ENCODE measurements around the gene AKNA.

Gene AKNA

DNA sequence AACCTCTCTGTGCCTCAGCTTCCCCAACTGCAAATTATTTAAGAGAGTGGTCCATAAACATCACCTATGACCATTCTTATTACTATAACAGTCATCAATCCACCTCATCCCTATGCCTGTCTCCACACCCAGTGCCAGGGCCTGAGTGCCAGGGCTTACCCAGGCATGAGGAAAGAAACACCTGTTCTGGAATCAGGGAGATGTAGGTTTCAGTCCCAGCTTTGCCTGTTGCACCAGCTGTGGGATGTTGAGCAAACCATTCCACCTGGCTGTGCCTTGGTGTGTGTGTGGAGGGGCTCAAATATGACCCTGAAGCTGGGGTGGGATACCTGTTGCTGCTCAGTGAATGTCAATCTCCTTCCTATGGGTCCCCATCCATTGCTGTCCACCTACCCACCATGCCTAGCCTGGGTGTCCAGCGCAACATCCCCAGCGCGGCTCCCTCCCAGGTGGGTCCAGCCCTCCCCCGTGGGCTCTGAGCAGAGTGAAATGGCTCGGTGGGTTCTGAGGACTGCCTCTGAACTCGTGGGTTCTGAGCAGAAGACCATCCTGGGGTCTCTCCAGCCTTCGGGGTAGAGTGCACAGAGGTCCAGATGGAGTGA, 16.3 kb downstream of the AKNA start:
- H3K23ac ChIP-seq (ENCODE audit: low read depth, low read length, poor library complexity) = no peak overlapping the region
- no peak overlapping the region for H2BK5ac ChIP-seq (ENCODE audit: low read length)
- no peak overlapping the region for H3K4me2 ChIP-seq (ENCODE audit: insufficient read depth, low read length, poor library complexity, severe bottlenecking)
- peak overlapping the region; percentile 62 for H2AK5ac ChIP-seq (ENCODE audit: low read depth, low read length)
- H3K4me3 ChIP-seq (ENCODE audit: low read length in 2 of 2) = no peak overlapping the region
- no peak overlapping the region for H3K18ac ChIP-seq (ENCODE audit: low read length)
- H3K4me1 ChIP-seq (ENCODE audit: control insufficient read depth in 2 of 2, insufficient read depth in 1 of 2, low read depth in 1 of 2, low read length in 2 of 2) = peaks cover 15 to 22% of the 10 kb centered on the region in 2 donors
- H3K27ac ChIP-seq (replicated peaks; ENCODE audit: low read length) = no peak overlapping the region
- H2BK12ac ChIP-seq (ENCODE audit: low read length) = no peak overlapping the region
- no peaks in the 10 kb centered on the region for H3K9me3 ChIP-seq (replicated peaks in 1 of 2; ENCODE audit: control insufficient read depth in 2 of 2, insufficient read depth in 1 of 2, low read depth in 1 of 2, low read length in 2 of 2)
- no peaks in the 10 kb centered on the region for H3K79me1 ChIP-seq (ENCODE audit: low read depth, low read length)
- H3K27me3 ChIP-seq (ENCODE audit: control insufficient read depth in 3 of 3, insufficient read depth in 3 of 3, low read depth in 1 of 3, low read length in 3 of 3) = no peaks in the 10 kb centered on the region
- no peak overlapping the region for H2BK120ac ChIP-seq (ENCODE audit: low read depth, low read length)
- H2AFZ ChIP-seq (ENCODE audit: low read length) = no peak overlapping the region
- no peak overlapping the region for H3K14ac ChIP-seq (ENCODE audit: low read length)
- H2BK15ac ChIP-seq (ENCODE audit: low read length) = no peak overlapping the region
- no peak overlapping the region for H3K9ac ChIP-seq (ENCODE audit: low read depth, low read length, poor library complexity)
- H4K8ac ChIP-seq (ENCODE audit: low read depth, low read length) = no peak overlapping the region
- DNase-seq (ENCODE audit: low spot score) = no peak
- peaks cover 4 to 25% of the 10 kb centered on the region in 2 donors for H3K36me3 ChIP-seq (replicated peaks in 1 of 2; ENCODE audit: control insufficient read depth in 2 of 2, insufficient read depth in 2 of 2, low read length in 2 of 2)
- H3K4ac ChIP-seq (ENCODE audit: low read length) = no peak overlapping the region
- peak overlapping the region; percentile 79 for H4K91ac ChIP-seq (ENCODE audit: low read depth, low read length, poor library complexity)
- WGBS, 2 donors (ENCODE audit: extremely low coverage in 2 of 2, insufficient read length in 2 of 2, insufficient replicate concordance in 1 of 2) = no CpG with 5 or more reads among the region's 7 CpGs

DNA sequence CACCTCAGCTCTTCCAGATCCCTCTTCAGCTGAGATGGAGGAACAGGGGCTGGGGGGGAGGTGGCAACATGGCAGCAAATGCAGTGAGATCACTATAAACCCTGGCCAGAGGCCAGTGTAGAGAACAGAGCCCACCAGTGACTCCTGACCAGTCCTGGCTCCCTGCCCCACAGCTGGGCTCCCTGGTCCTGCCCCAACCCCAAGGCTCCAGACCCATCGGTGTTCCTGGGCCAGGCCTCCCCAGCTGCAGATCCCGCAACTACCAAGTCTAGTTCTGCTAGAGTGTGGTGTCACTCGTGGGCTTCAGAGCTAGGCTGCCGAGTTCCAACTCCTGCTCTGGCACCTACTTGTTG, 16.8 kb downstream of the AKNA start:
- no peak for DNase-seq (ENCODE audit: low spot score)
- no peak overlapping the region for H2BK12ac ChIP-seq (ENCODE audit: low read length)
- no CpG with 5 or more reads among the region's 4 CpGs for WGBS, 2 donors (ENCODE audit: extremely low coverage in 2 of 2, insufficient read length in 2 of 2, insufficient replicate concordance in 1 of 2)
- H4K91ac ChIP-seq (ENCODE audit: low read depth, low read length, poor library complexity) = no peak overlapping the region
- no peaks in the 10 kb centered on the region for H3K79me1 ChIP-seq (ENCODE audit: low read depth, low read length)
- H4K8ac ChIP-seq (ENCODE audit: low read depth, low read length) = no peak overlapping the region
- H2AK5ac ChIP-seq (ENCODE audit: low read depth, low read length) = peak overlapping the region; percentile 62
- no peak overlapping the region for H3K4me2 ChIP-seq (ENCODE audit: insufficient read depth, low read length, poor library complexity, severe bottlenecking)
- H3K36me3 ChIP-seq (replicated peaks in 1 of 2; ENCODE audit: control insufficient read depth in 2 of 2, insufficient read depth in 2 of 2, low read length in 2 of 2) = peaks cover 4 to 25% of the 10 kb centered on the region in 2 donors
- peak overlapping the region; percentile 74 for H2AFZ ChIP-seq (ENCODE audit: low read length)
- H2BK15ac ChIP-seq (ENCODE audit: low read length) = no peak overlapping the region
- no peak overlapping the region for H2BK5ac ChIP-seq (ENCODE audit: low read length)
- H3K23ac ChIP-seq (ENCODE audit: low read depth, low read length, poor library complexity) = no peak overlapping the region
- no peaks in the 10 kb centered on the region for H3K27me3 ChIP-seq (ENCODE audit: control insufficient read depth in 3 of 3, insufficient read depth in 3 of 3, low read depth in 1 of 3, low read length in 3 of 3)
- H3K4ac ChIP-seq (ENCODE audit: low read length) = no peak overlapping the region
- H3K4me1 ChIP-seq (ENCODE audit: control insufficient read depth in 2 of 2, insufficient read depth in 1 of 2, low read depth in 1 of 2, low read length in 2 of 2) = peaks cover 15 to 22% of the 10 kb centered on the region in 2 donors
- H3K9ac ChIP-seq (ENCODE audit: low read depth, low read length, poor library complexity) = no peak overlapping the region
- no peak overlapping the region for H3K14ac ChIP-seq (ENCODE audit: low read length)
- H3K9me3 ChIP-seq (replicated peaks in 1 of 2; ENCODE audit: control insufficient read depth in 2 of 2, insufficient read depth in 1 of 2, low read depth in 1 of 2, low read length in 2 of 2) = no peaks in the 10 kb centered on the region
- no peak overlapping the region for H3K4me3 ChIP-seq (ENCODE audit: low read length in 2 of 2)
- H3K18ac ChIP-seq (ENCODE audit: low read length) = peak overlapping the region; percentile 82
- no peak overlapping the region for H3K27ac ChIP-seq (replicated peaks; ENCODE audit: low read length)
- H2BK120ac ChIP-seq (ENCODE audit: low read depth, low read length) = no peak overlapping the region

GRCh38 chr9:114370251-114370967, 17.4 kb downstream of the AKNA start:
- Histone ChIP-seq H3K9ac (ENCODE audit: low read depth, low read length, poor library complexity) (no peak overlapping the region), H2AK5ac (ENCODE audit: low read depth, low read length) (no peak overlapping the region), H3K4me2 (ENCODE audit: insufficient read depth, low read length, poor library complexity, severe bottlenecking) (no peak overlapping the region), H3K27me3 (ENCODE audit: control insufficient read depth in 3 of 3, insufficient read depth in 3 of 3, low read depth in 1 of 3, low read length in 3 of 3) (no peaks in the 10 kb centered on the region), H3K4me3 (ENCODE audit: low read length in 2 of 2) (no peak overlapping the region), H3K18ac (ENCODE audit: low read length) (peak overlapping the region; percentile 73), H4K8ac (ENCODE audit: low read depth, low read length) (no peak overlapping the region), H2BK5ac (ENCODE audit: low read length) (peak overlapping the region; percentile 67), H3K4me1 (ENCODE audit: control insufficient read depth in 2 of 2, insufficient read depth in 1 of 2, low read depth in 1 of 2, low read length in 2 of 2) (peaks cover 15 to 22% of the 10 kb centered on the region in 2 donors), H2BK120ac (ENCODE audit: low read depth, low read length) (no peak overlapping the region), H3K27ac (replicated peaks; ENCODE audit: low read length) (no peak overlapping the region), H2BK12ac (ENCODE audit: low read length) (no peak overlapping the region), H3K9me3 (replicated peaks in 1 of 2; ENCODE audit: control insufficient read depth in 2 of 2, insufficient read depth in 1 of 2, low read depth in 1 of 2, low read length in 2 of 2) (no peaks in the 10 kb centered on the region), H3K79me1 (ENCODE audit: low read depth, low read length) (no peaks in the 10 kb centered on the region), H3K4ac (ENCODE audit: low read length) (no peak overlapping the region), H3K23ac (ENCODE audit: low read depth, low read length, poor library complexity) (no peak overlapping the region), H4K91ac (ENCODE audit: low read depth, low read length, poor library complexity) (no peak overlapping the region), H2BK15ac (ENCODE audit: low read length) (peak overlapping the region; percentile 35), H2AFZ (ENCODE audit: low read length) (peak overlapping the region; percentile 74), H3K14ac (ENCODE audit: low read length) (no peak overlapping the region), H3K36me3 (replicated peaks in 1 of 2; ENCODE audit: control insufficient read depth in 2 of 2, insufficient read depth in 2 of 2, low read length in 2 of 2) (peaks cover 4 to 25% of the 10 kb centered on the region in 2 donors)
- WGBS, 2 donors (ENCODE audit: extremely low coverage in 2 of 2, insufficient read length in 2 of 2, insufficient replicate concordance in 1 of 2) = no CpG with 5 or more reads among the region's 6 CpGs
- no peak for DNase-seq (ENCODE audit: low spot score)

DNA sequence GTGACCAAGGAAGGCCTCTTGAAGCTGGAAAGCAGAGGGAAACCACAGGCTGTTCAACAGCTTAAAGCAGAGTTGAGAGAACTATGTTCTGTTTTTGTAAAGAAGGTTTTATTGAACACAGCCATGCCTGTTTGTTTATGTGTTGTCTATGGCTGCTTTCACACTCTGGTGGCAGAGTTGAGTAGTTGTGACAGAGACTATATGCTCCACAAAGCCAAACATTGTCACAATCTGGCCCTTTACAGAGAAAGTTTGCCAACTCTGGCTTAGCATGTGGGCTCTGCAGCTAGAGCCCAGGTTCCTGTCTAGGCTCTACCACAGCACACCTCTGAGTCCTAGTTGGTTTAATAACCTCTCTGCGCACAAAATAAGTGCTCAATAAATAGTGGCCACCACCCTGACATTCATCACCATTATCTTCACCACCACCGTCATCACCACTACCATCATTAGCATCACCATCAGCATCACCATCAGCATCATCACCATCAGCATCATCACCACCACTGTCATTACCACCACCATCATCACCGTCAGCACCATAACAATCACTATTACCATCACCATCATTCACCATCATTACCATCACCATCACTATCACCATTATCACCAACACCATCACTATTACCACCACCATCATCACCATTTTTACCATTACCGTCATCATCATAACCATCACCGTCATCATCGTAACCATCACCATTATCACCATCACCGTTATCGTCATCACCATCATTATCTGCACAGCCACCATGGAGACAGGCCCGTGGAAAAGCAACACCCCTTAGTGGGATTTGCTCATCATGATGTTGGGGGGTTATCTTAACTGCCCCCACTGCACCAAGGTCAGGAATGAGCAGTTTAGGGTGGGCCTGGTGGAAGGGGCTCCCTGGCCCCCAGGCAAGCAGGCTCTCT, 18.3 kb downstream of the AKNA start:
- H3K79me1 ChIP-seq (ENCODE audit: low read depth, low read length) = no peaks in the 10 kb centered on the region
- no peaks in the 10 kb centered on the region for H3K27me3 ChIP-seq (ENCODE audit: control insufficient read depth in 3 of 3, insufficient read depth in 3 of 3, low read depth in 1 of 3, low read length in 3 of 3)
- H3K4me1 ChIP-seq (ENCODE audit: control insufficient read depth in 2 of 2, insufficient read depth in 1 of 2, low read depth in 1 of 2, low read length in 2 of 2) = peaks cover 14 to 15% of the 10 kb centered on the region in 2 donors
- H2AK5ac ChIP-seq (ENCODE audit: low read depth, low read length) = no peak overlapping the region
- H2BK12ac ChIP-seq (ENCODE audit: low read length) = no peak overlapping the region
- peak overlapping the region; percentile 67 for H2BK5ac ChIP-seq (ENCODE audit: low read length)
- peak overlapping the region; percentile 24 for H3K9ac ChIP-seq (ENCODE audit: low read depth, low read length, poor library complexity)
- 100% methylated on average over 5 to 6 of the region's 9 CpGs for WGBS, 2 donors (ENCODE audit: extremely low coverage in 2 of 2, insufficient read length in 2 of 2, insufficient replicate concordance in 1 of 2)
- no peak overlapping the region for H4K8ac ChIP-seq (ENCODE audit: low read depth, low read length)
- H3K36me3 ChIP-seq (replicated peaks in 1 of 2; ENCODE audit: control insufficient read depth in 2 of 2, insufficient read depth in 2 of 2, low read length in 2 of 2) = peaks cover 7 to 34% of the 10 kb centered on the region in 2 donors
- no peak for DNase-seq (ENCODE audit: low spot score)
- no peak overlapping the region for H2BK120ac ChIP-seq (ENCODE audit: low read depth, low read length)
- no peak overlapping the region for H3K4me3 ChIP-seq (ENCODE audit: low read length in 2 of 2)
- H3K27ac ChIP-seq (replicated peaks; ENCODE audit: low read length) = no peak overlapping the region
- H3K23ac ChIP-seq (ENCODE audit: low read depth, low read length, poor library complexity) = no peak overlapping the region
- H2BK15ac ChIP-seq (ENCODE audit: low read length) = peak overlapping the region; percentile 35
- H4K91ac ChIP-seq (ENCODE audit: low read depth, low read length, poor library complexity) = no peak overlapping the region
- no peak overlapping the region for H3K4ac ChIP-seq (ENCODE audit: low read length)
- H3K4me2 ChIP-seq (ENCODE audit: insufficient read depth, low read length, poor library complexity, severe bottlenecking) = no peak overlapping the region
- H2AFZ ChIP-seq (ENCODE audit: low read length) = no peak overlapping the region
- H3K18ac ChIP-seq (ENCODE audit: low read length) = peak overlapping the region; percentile 55
- no peaks in the 10 kb centered on the region for H3K9me3 ChIP-seq (replicated peaks in 1 of 2; ENCODE audit: control insufficient read depth in 2 of 2, insufficient read depth in 1 of 2, low read depth in 1 of 2, low read length in 2 of 2)
- no peak overlapping the region for H3K14ac ChIP-seq (ENCODE audit: low read length)

All from neuronal stem cell (in vitro differentiated cells).